SU-DHL-6 (cell line): ENCODE measurements around the gene LRFN5.
"Not testable (repeated sequence)": the region's sequence is repeated elsewhere in the genome, so short reads cannot be mapped to it uniquely, and the experiment has no call there.

Source experiments
- H2AFZ ChIP-seq: fragments of 200-600 bp; sonication (generic); 2 replicates; pipeline ENCODE4 v1.6.1; 2014; ENCODE audit warnings: low read depth, mild to moderate bottlenecking, moderate library complexity, mixed read lengths, antibody characterized with exemption, low read length; ENCODE audit not compliant: severe bottlenecking
- H3F3A ChIP-seq: fragments of 200-600 bp; shearing (Covaris generic); 2 replicates; pipeline ENCODE4 v1.6.0; 2016; ENCODE audit warnings: antibody characterized with exemption, mild to moderate bottlenecking; ENCODE audit not compliant: insufficient read depth
- H3K27ac ChIP-seq: fragments of 200-600 bp; sonication (generic); 2 replicates; pipeline ENCODE4 v1.5.1; 2016; ENCODE audit warnings: low read depth, mild to moderate bottlenecking, low read length, moderate library complexity, mixed read lengths
- H3K27me3 ChIP-seq: fragments of 200-600 bp; sonication (generic), shearing (Covaris generic); 2 replicates; pipeline ENCODE4 v1.6.0; 2014; ENCODE audit warnings: mild to moderate bottlenecking, low read length
- H3K36me3 ChIP-seq: fragments of 200-600 bp; sonication (generic); 2 replicates; pipeline ENCODE4 v1.6.1; 2014; ENCODE audit warnings: mild to moderate bottlenecking, low read length, mixed read lengths
- H3K4me2 ChIP-seq: fragments of 300-600, 200-600 bp; shearing (Covaris generic), sonication (generic); 2 replicates; pipeline ENCODE4 v1.6.0; 2014; ENCODE audit warnings: low read length, low read depth, mild to moderate bottlenecking; ENCODE audit not compliant: poor library complexity, severe bottlenecking
- H3K4me3 ChIP-seq: fragments of 200-600 bp; sonication (generic); 2 replicates; pipeline ENCODE4 v1.5.1; 2014; ENCODE audit warnings: antibody characterized with exemption, low read length, mild to moderate bottlenecking, mixed read lengths; ENCODE audit not compliant: insufficient read depth, poor library complexity, severe bottlenecking
- H3K79me2 ChIP-seq: fragments of 200-600 bp; sonication (generic); 2 replicates; pipeline ENCODE4 v1.6.1; 2014; ENCODE audit warnings: mild to moderate bottlenecking, low read length, moderate library complexity; ENCODE audit not compliant: insufficient read depth
- H3K9ac ChIP-seq: fragments of 200-600 bp; sonication (generic); 2 replicates; pipeline ENCODE4 v1.7.0; 2014; ENCODE audit warnings: mild to moderate bottlenecking, low read length
- H3K9me2 ChIP-seq: fragments of 200-600 bp; sonication (generic); replicated peaks from 2 replicates; pipeline ENCODE4 v1.6.1; 2014; ENCODE audit warnings: low read length; ENCODE audit not compliant: insufficient read depth
- H3K9me3 ChIP-seq: fragments of 200-600 bp; sonication (generic); 2 replicates; pipeline ENCODE4 v1.6.1; 2014; ENCODE audit warnings: low read length, mixed read lengths; ENCODE audit not compliant: insufficient read depth
- H4K20me1 ChIP-seq: fragments of 200-600 bp; sonication (generic); 2 replicates; pipeline ENCODE4 v1.6.1; 2014; ENCODE audit warnings: low read depth, mild to moderate bottlenecking, antibody characterized with exemption, low read length, moderate library complexity, mixed read lengths
- EZH2phosphoT487 ChIP-seq: fragments of 200-600 bp; sonication (generic), shearing (Covaris generic); conservative IDR thresholded peaks from 2 replicates; pipeline ENCODE4 v1.6.1; 2018; ENCODE audit warnings: mild to moderate bottlenecking, antibody characterized with exemption, low read length, moderate library complexity, mixed read lengths
- TF ChIP-seq, protein P1 (sequence below): fragments of 200-600 bp; sonication (generic); IDR thresholded peaks from one replicate; pipeline ENCODE4 v1.5.1; 2017; ENCODE audit warnings: antibody characterized with exemption, mild to moderate bottlenecking, low read length, moderate library complexity; ENCODE audit not compliant: insufficient read depth, poor library complexity, severe bottlenecking

Gene LRFN5

DNA sequence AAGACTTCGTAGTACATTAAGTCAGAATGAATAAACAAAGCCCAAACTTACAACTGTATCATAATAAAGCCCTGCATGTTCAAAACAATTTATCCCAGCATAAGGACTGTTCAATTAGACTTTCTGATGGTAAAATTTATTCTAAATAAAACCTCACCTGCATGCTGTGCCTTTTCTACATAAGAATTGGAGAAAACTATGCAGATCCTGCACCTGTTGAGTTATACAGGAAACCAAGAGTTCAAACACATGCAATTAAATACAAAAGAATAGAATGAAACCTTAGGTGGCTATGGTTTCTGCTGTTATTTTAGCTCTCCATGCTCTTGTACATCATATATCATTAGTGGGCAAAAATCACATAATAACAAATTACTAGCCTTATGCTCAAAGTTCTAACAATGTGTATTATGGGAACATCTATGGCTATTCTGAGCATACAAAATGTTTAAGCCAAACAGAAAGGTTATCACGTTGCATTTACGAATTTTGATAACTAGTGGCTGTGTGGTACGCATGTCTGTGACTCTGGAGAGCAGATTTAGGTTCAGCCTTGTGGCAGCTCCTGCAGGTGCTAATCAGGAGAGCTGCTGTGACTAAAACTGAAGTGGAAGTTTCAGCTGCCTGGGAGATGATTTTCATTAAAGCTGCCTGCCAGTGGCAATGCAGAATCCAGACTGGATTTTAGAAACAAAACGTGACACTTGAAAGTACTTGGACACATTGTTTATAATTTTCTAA lies 36.1 kb upstream of the LRFN5 start:
- TF ChIP-seq EZH2phosphoT487: no peak
- TF ChIP-seq, protein P1, sequence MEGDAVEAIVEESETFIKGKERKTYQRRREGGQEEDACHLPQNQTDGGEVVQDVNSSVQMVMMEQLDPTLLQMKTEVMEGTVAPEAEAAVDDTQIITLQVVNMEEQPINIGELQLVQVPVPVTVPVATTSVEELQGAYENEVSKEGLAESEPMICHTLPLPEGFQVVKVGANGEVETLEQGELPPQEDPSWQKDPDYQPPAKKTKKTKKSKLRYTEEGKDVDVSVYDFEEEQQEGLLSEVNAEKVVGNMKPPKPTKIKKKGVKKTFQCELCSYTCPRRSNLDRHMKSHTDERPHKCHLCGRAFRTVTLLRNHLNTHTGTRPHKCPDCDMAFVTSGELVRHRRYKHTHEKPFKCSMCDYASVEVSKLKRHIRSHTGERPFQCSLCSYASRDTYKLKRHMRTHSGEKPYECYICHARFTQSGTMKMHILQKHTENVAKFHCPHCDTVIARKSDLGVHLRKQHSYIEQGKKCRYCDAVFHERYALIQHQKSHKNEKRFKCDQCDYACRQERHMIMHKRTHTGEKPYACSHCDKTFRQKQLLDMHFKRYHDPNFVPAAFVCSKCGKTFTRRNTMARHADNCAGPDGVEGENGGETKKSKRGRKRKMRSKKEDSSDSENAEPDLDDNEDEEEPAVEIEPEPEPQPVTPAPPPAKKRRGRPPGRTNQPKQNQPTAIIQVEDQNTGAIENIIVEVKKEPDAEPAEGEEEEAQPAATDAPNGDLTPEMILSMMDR: no peak
- H3K27ac ChIP-seq: no peak overlapping the region
- H3K9me3 ChIP-seq: no peaks in the 10 kb centered on the region
- H3K27me3 ChIP-seq: no peaks in the 10 kb centered on the region
- no peak overlapping the region for H3K4me2 ChIP-seq
- H3K4me3 ChIP-seq: no peak overlapping the region
- no peaks in the 10 kb centered on the region for H3F3A ChIP-seq
- no peak overlapping the region for H3K9ac ChIP-seq
- no peaks in the 10 kb centered on the region for H3K36me3 ChIP-seq
- H4K20me1 ChIP-seq: no peaks in the 10 kb centered on the region
- no peaks in the 10 kb centered on the region for H3K79me2 ChIP-seq
- peak overlapping the region; percentile 24 for H2AFZ ChIP-seq
- H3K9me2 ChIP-seq: no peaks in the 10 kb centered on the region

DNA sequence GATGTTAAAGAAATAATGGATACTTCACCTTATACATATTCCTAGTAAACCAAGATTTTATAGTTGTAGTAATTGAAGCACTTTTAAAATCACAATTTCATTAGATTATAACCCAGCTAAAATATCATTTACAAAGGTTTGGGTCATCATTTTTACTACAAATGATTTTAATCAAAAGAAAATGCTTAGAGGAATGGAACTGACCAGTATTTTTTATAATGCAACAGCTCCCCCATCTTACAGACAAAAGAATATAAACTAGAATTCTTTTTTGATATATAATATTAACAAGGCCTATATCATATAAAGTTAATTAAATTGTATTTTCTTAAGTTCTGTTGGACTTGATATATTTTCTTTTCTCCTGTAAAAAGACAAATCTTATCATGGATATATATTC lies 20.4 kb upstream of the LRFN5 start:
- Histone ChIP-seq H3K9ac (no peak overlapping the region), H3K36me3 (no peaks in the 10 kb centered on the region), H3F3A (no peaks in the 10 kb centered on the region), H3K27ac (no peak overlapping the region), H3K4me3 (no peak overlapping the region), H3K27me3 (no peaks in the 10 kb centered on the region), H3K9me3 (no peaks in the 10 kb centered on the region), H3K9me2 (no peaks in the 10 kb centered on the region), H4K20me1 (no peaks in the 10 kb centered on the region), H3K79me2 (no peaks in the 10 kb centered on the region), H3K4me2 (no peak overlapping the region), H2AFZ (peak overlapping the region; percentile 59)
- no peak for TF ChIP-seq EZH2phosphoT487
- TF ChIP-seq, protein P1: no peak

DNA sequence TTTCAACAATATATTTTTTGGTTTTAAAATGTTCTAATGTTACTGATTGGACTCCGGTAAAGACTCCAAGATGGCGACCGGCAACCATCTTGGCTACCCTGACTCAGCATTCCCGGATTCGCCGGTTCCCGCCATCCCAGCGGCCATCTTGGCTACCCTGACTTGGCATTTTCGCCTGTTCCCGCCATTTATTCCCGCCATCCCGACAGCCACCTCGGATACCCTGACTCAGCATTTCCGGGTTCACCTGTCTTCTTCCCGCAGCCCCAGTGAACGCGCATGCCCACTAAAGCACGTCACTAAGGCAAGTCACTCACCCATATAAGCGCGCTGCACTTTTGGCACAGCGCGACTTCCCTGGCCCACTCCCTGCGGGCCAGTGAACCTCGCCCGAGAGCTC lies 9.0 kb upstream of the LRFN5 start:
- no peaks in the 10 kb centered on the region for H3K79me2 ChIP-seq
- H3K27me3 ChIP-seq: no peaks in the 10 kb centered on the region
- H3K36me3 ChIP-seq: no peaks in the 10 kb centered on the region
- no peak overlapping the region for H3K4me3 ChIP-seq
- no peak for TF ChIP-seq EZH2phosphoT487
- TF ChIP-seq, protein P1: no peak
- H3K9me3 ChIP-seq: no peaks in the 10 kb centered on the region; the same call in 1 of the 2 replicates
- H3K4me2 ChIP-seq: no peak overlapping the region
- H3K9ac ChIP-seq: no peak overlapping the region
- H4K20me1 ChIP-seq: no peaks in the 10 kb centered on the region
- H3K27ac ChIP-seq: no peak overlapping the region
- H3K9me2 ChIP-seq: no peaks in the 10 kb centered on the region
- no peak overlapping the region for H2AFZ ChIP-seq
- H3F3A ChIP-seq: no peaks in the 10 kb centered on the region

DNA sequence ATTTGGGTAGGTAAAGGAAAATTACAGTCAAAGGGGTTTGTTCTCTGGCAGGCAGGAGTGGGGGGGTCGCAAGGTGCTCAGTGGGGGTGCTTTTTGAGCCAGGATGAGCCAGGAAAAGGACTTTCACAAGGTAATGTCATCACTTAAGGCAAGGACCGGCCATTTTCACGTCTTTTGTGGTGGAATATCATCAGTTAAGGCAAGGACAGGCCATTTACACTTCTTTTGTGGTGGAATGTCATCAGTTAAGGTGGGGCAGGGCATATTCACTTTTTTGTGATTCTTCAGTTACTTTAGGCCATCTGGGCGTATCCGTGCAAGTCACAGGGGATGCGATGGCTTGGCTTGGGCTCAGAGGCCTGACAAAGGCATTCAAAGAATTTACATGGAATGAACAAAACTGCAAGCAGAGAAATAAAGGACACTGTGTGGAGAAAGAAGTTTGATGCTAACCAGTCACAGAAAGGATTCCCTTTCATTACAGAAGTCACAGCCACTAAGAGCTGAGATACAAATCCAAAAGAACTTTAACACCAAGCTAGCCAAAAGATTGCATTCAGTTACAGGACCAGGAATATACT lies 6.8 kb upstream of the LRFN5 start:
- H3K9me3 ChIP-seq, H3K36me3 ChIP-seq, H3F3A ChIP-seq, H3K4me2 ChIP-seq, H3K27me3 ChIP-seq, H3K4me3 ChIP-seq, H3K9me2 ChIP-seq, H3K9ac ChIP-seq, H3K79me2 ChIP-seq, H3K27ac ChIP-seq, H4K20me1 ChIP-seq: not testable (repeated sequence)
- H2AFZ ChIP-seq: peak overlapping the region; percentile 62
